ENCODE measurements around the gene EGLN3. TPM values are rescaled to one million over a fixed set of nuclear protein-coding genes. Genes with fewer than 3 reads are reported as not detected.

The EGLN3 gene
- total RNA-seq, 4 donors from 2014 or later: 10.7 to 125 (median 45.2) TPM

DNA sequence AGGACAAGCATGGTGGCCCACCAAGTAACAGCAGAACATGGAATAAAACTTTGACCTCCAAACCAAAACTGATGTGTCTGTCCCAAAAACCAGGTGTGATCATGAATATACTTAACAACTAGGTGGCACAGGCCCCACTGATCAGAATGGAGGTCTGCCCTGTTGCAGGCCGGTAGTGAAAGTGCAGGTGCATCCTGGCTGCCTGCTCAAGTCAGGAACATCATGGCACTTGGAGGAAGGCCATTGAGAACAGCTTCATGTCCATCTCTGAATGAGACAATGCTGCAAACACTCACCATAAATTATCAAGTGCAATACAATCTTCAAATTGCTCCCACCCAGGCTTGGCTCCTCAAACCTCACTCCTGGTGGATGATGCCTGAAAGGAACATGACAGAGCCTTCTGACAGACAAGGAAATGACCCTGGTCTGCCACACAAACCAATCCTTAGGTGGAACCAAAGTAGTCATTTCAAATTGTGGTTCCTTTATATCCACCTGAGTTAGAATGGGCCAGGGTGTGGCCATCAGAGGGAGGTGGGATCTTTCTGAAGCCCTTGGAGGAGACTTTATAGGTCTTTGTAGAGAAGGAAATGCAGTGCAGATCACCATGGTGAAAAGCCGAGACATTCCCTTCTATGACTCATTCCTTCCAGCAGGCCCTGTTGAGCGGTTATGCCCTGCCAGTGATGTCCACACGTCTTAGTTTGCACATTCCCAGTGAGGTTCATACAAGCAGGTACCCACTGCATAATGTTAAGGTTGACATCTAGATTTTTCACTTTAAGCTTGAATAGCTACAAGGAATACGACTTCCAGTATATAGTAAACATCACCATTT is 36.0 kb downstream of the EGLN3 start:
- Histone ChIP-seq H3K27ac (no peak overlapping the region), H3K36me3 (no peaks in the 10 kb centered on the region), H3K4me1 (peaks cover 0 to 23% (median 10%) of the 10 kb centered on the region in 4 donors), H3K4me3 (no peak overlapping the region), H3K9me3 (no peaks in the 10 kb centered on the region), H3K27me3 (no peaks in the 10 kb centered on the region)
- DNase-seq: no peak
- WGBS, 2 donors (ENCODE audit: low coverage in 1 of 2): 80 to 88% methylated on average over 1 to 5 of the region's 5 CpGs
- in situ Hi-C loops (cut with MboI; ENCODE audit: low pct_ligation_motif_present in 1 of 4, low pct_unique_long_range_greater_than_20kb in 1 of 4, low sequenced_read_pairs in 3 of 4) (no loop called here), intact Hi-C loops (cut with DNase I; ENCODE audit: low total_unique reads) (no loop called here)
- peak in 1 of 3 donors; percentile 13 for TF ChIP-seq POLR2AphosphoS5 (IDR thresholded peaks at IDR 0.05)
- TF ChIP-seq, protein P1, sequence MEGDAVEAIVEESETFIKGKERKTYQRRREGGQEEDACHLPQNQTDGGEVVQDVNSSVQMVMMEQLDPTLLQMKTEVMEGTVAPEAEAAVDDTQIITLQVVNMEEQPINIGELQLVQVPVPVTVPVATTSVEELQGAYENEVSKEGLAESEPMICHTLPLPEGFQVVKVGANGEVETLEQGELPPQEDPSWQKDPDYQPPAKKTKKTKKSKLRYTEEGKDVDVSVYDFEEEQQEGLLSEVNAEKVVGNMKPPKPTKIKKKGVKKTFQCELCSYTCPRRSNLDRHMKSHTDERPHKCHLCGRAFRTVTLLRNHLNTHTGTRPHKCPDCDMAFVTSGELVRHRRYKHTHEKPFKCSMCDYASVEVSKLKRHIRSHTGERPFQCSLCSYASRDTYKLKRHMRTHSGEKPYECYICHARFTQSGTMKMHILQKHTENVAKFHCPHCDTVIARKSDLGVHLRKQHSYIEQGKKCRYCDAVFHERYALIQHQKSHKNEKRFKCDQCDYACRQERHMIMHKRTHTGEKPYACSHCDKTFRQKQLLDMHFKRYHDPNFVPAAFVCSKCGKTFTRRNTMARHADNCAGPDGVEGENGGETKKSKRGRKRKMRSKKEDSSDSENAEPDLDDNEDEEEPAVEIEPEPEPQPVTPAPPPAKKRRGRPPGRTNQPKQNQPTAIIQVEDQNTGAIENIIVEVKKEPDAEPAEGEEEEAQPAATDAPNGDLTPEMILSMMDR (IDR thresholded peaks at IDR 0.05): no peak

- Histone ChIP-seq H3K4me1 (peaks cover 0 to 18% (median 4%) of the 10 kb centered on the region in 4 donors), H3K27ac (peak overlapping the region in 1 of 4 donors; percentile 81), H3K27me3 (no peaks in the 10 kb centered on the region), H3K9me3 (no peaks in the 10 kb centered on the region), H3K4me3 (no peak overlapping the region), H3K36me3 (no peaks in the 10 kb centered on the region)
- intact Hi-C loops (cut with DNase I; ENCODE audit: low total_unique reads): no loop called here
- TF ChIP-seq EP300 (IDR thresholded peaks at IDR 0.05; ENCODE audit: low read depth): no peak
- TF ChIP-seq, protein P1 (IDR thresholded peaks at IDR 0.05): no peak
- no peak for TF ChIP-seq POLR2A (IDR thresholded peaks at IDR 0.05)
- no peak for TF ChIP-seq POLR2AphosphoS5 (IDR thresholded peaks at IDR 0.05)
- in situ Hi-C loops (cut with MboI; ENCODE audit: low pct_ligation_motif_present in 1 of 4, low pct_unique_long_range_greater_than_20kb in 1 of 4, low sequenced_read_pairs in 3 of 4): no loop called here
- DNase-seq: no peak
- WGBS, 2 donors (ENCODE audit: low coverage in 1 of 2): 72 to 80% methylated on average over 5 to 6 of the region's 6 CpGs
Measured at GRCh38 chr14:33911046-33911445, 39.8 kb downstream of the EGLN3 start.

DNA sequence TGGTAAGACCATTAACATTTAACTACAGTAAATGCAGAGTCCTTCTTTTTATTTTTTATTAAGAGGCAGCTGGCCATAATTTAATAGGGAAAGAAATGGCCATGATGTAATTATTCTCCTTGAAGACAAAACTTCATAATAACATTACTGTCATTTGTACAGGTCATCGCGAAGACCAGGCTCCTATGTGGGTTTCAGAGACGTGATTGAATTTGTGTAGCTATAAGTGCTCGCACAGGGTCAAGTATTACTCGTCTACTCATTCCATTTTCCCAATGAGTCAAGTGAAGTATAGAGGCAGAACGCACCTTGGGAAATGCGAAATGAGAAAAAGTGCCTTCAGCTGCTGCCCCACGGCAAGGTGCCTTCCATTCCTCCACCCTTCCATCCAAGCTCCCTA is 40.4 kb downstream of the EGLN3 start:
- 92 to 94% methylated on average over 5 to 8 of the region's 8 CpGs for WGBS, 2 donors (ENCODE audit: low coverage in 1 of 2)
- H3K9me3 ChIP-seq: no peaks in the 10 kb centered on the region
- no peaks in the 10 kb centered on the region for H3K27me3 ChIP-seq
- in situ Hi-C loops (cut with MboI; ENCODE audit: low pct_ligation_motif_present in 1 of 4, low pct_unique_long_range_greater_than_20kb in 1 of 4, low sequenced_read_pairs in 3 of 4) (no loop called here), intact Hi-C loops (cut with DNase I; ENCODE audit: low total_unique reads) (no loop called here)
- no peak for DNase-seq
- TF ChIP-seq POLR2AphosphoS5 (IDR thresholded peaks at IDR 0.05) (no peak), EP300 (IDR thresholded peaks at IDR 0.05; ENCODE audit: low read depth) (no peak), POLR2A (IDR thresholded peaks at IDR 0.05) (no peak)
- TF ChIP-seq, protein P1 (IDR thresholded peaks at IDR 0.05): no peak
- no peak overlapping the region for H3K4me3 ChIP-seq
- peaks cover 0 to 16% (median 4%) of the 10 kb centered on the region in 4 donors for H3K4me1 ChIP-seq
- H3K27ac ChIP-seq: peak overlapping the region in 3 of 4 donors; percentile 81 to 84 (median 83)
- no peaks in the 10 kb centered on the region for H3K36me3 ChIP-seq

DNA sequence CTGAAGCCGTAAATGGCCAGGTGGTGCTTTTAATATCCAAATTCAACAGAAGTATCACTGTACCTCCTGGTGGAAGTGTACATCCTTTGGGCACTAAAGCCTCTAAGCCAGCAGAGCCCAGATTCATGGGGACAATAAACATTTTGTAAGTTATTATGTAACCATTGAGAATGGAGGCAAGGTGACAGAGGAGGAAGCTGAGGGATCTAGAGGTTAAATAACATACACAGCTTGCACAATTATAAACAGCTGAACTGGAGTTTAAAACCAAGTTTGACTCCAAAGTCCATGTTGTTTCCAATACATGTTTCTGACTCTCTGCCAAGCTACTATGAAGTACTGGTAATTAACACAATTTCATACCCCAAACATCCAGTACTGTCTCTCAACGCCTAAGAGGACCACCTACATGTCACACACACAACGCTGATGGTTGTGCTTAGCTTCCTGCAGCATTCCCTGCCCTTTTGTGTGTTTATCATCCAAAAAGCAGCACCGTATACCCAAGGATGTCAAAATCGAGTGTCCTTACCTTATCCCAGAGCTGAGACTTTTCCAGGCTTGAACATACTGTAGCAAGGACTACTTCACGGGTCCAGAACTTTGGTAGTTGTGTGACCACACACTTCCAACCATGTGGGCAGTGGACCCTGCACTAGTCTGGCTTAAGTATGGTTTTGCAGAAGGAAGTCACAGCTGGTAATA is 41.3 kb downstream of the EGLN3 start:
- Histone ChIP-seq H3K9me3 (no peaks in the 10 kb centered on the region), H3K4me1 (peaks cover 0 to 14% (median 4%) of the 10 kb centered on the region in 4 donors), H3K4me3 (peak overlapping the region in 1 of 4 donors; percentile 7), H3K27me3 (no peaks in the 10 kb centered on the region), H3K36me3 (no peaks in the 10 kb centered on the region), H3K27ac (peak overlapping the region; percentile 81 to 84 (median 82))
- intact Hi-C loops (cut with DNase I; ENCODE audit: low total_unique reads): no loop called here
- 38 to 46% methylated on average over 4 to 6 of the region's 6 CpGs for WGBS, 2 donors (ENCODE audit: low coverage in 1 of 2)
- TF ChIP-seq EP300 (IDR thresholded peaks at IDR 0.05; ENCODE audit: low read depth): no peak
- TF ChIP-seq POLR2AphosphoS5 (IDR thresholded peaks at IDR 0.05): peak in 2 of 3 donors; percentile 24 to 37
- no peak for TF ChIP-seq POLR2A (IDR thresholded peaks at IDR 0.05)
- TF ChIP-seq, protein P1 (IDR thresholded peaks at IDR 0.05): no peak
- DNase-seq: no peak
- in situ Hi-C loops (cut with MboI; ENCODE audit: low pct_ligation_motif_present in 1 of 4, low pct_unique_long_range_greater_than_20kb in 1 of 4, low sequenced_read_pairs in 3 of 4): no loop called here

Data from transverse colon (tissue), 4 donors.